GM12891 (cell line): ENCODE data around the gene ARHGAP18.
A peak's percentile ranks its signal among the peaks of the same experiment; 100 is the strongest.

Experiments used
- DNase-seq: peaks from one replicate; pipeline ENCODE4 v3.0.0; 2011; ENCODE audit warnings: low spot score; ENCODE audit not compliant: insufficient read length
- FAIRE-seq: peaks from 2 replicates; lab custom pipeline; 2011; peaks lifted over from hg19 to GRCh38; lab: Jason Lieb, UNC
- PAX5 ChIP-seq: IDR thresholded peaks from 2 replicates; pipeline ENCODE4 v1.6.1; 2011; ENCODE audit warnings: low read length, moderate library complexity, mild to moderate bottlenecking; ENCODE audit not compliant: insufficient read depth, severe bottlenecking
- POLR2A ChIP-seq: IDR thresholded peaks from 2 replicates; pipeline ENCODE4 v1.6.1; 2011; ENCODE audit warnings: low read depth, low read length, control low read depth
- POLR2AphosphoS5 ChIP-seq: IDR thresholded peaks from 2 replicates; pipeline ENCODE4 v1.6.1; 2011; ENCODE audit warnings: low read depth, low read length, control low read depth
- POU2F2 ChIP-seq: IDR thresholded peaks from 2 replicates; pipeline ENCODE4 v1.6.1; 2011; ENCODE audit warnings: low read depth, mild to moderate bottlenecking, control low read depth, low read length, moderate library complexity
- SPI1 ChIP-seq: IDR thresholded peaks from 2 replicates; pipeline ENCODE4 v1.6.1; 2011; ENCODE audit warnings: low read depth, low read length, control low read depth
- TAF1 ChIP-seq: IDR thresholded peaks from 2 replicates; pipeline ENCODE4 v1.6.1; 2011; ENCODE audit warnings: low read depth, low read length, control low read depth

The ARHGAP18 gene

DNA sequence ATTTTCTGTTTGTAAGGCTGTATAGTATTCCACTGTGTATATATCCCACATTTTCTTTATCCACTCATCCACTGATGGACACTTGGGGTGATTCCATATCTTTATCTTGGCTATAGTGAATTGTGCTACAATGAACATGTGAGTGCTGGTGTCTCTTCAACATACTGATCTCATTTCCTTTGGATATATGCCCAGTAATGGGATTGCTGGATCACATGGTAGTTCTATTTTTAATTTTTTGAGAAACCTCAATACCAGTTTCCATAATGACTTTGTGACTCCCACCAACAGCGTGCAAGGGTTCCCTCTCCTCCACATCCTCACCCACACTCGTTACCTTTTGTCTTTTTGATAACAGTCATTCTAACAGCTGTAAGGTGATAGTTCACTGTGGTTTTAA is 166.0 kb downstream of the ARHGAP18 start:
- TF ChIP-seq TAF1 (no peak), POLR2A (no peak), PAX5 (no peak), POU2F2 (no peak), POLR2AphosphoS5 (no peak), SPI1 (no peak)
- DNase-seq, result no peak
- no peak for FAIRE-seq

DNA sequence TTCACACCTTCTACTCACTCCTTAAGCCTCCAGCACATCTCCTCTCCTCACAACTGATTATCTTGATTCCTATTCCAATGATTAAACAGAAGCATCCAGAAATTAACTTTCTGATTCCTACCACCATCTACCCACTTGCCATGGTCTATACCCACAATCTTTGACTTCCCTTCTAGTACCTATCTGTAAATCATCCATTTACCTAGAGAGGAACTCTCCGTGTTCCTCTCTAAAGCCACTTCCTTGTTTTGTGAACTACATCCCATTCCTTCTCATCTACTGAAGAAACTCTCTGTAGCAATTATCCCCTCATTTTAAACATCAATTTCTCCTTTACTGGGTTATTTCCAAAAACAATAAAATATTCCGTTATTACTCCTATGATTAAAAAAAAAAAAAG is 167.3 kb downstream of the ARHGAP18 start:
- DNase-seq, result no peak
- no peak for TF ChIP-seq POLR2AphosphoS5
- no peak for TF ChIP-seq POLR2A
- TF ChIP-seq POU2F2, result no peak
- 0 out of 2 replicates have a peak, but pooled peaks have one; percentile 6 for TF ChIP-seq SPI1
- FAIRE-seq, result no peak

DNA sequence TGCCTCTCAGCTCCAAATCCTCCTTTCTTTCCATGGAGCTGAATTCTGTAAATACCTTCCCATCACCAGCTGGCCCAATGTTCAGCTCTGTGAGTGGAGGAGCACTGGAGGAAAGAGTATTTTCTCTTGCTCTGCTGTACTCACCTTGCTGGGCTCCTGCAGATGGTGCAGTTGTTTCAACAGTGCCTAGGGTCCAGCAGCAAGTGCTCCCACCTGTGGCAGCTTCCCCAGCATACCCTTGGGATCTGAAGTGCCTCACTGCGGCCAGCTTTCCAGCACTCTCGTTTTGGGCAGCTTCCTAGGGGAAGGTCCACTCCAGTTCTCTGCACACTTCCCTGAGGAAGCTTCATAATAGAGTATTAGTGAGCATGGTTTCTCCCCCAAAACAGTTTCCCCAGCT is 170.9 kb downstream of the ARHGAP18 start:
- DNase-seq, result no peak
- FAIRE-seq, result no peak
- TF ChIP-seq PAX5 (no peak), TAF1 (no peak), POLR2AphosphoS5 (no peak), POU2F2 (no peak), POLR2A (no peak), SPI1 (no peak)

DNA sequence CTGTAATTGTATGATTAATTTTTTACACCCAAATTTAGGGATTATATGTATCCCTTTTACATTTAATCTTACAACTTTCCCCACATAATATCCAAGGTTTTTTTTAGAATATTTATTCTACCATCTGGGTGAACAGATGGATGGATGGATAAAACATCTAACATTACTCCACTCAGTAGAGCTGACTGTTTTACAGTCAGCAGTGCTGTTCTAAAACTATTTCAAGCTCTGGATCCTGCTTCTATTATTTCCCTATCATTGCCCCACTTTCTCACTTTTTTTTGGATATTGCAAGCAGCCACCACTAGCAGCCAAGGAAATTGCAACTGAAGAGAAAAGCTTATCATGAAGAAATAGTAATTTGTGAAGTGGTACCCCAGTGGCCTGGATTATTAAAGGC is 173.7 kb downstream of the ARHGAP18 start:
- no peak for FAIRE-seq

DNA sequence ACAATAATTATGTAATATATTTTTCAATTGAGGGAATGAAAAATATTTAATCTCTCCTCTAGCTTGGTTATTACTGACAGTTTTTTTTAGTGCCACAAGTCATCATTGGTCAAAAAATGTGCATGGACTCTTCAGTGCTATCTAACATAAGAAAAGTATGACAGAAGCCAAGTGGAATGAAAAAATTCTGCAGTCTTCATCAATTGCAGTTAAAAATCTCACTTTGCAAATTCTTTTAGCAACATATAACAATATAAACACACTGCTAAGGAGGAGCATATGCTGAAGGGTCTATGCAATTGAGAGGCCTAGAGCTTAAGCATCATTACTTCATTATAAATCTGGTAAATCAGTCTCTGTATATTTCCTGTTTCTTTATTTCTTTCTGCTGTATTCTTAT is 175.1 kb downstream of the ARHGAP18 start:
- no peak for TF ChIP-seq POLR2AphosphoS5
- TF ChIP-seq TAF1, result no peak
- no peak for TF ChIP-seq POU2F2
- no peak for TF ChIP-seq POLR2A
- FAIRE-seq (no peak), DNase-seq (no peak)

More for the DNA sequence above, 173.7 kb downstream of the ARHGAP18 start:
- no peak for TF ChIP-seq PAX5
- TF ChIP-seq SPI1, result no peak
- TF ChIP-seq POLR2AphosphoS5, result no peak
- no peak for TF ChIP-seq TAF1
- no peak for TF ChIP-seq POU2F2
- TF ChIP-seq POLR2A, result no peak
- DNase-seq, result no peak
